Sigmoid colon (tissue), 7 donors: ENCODE results near the gene FGGY. TPM values are rescaled to one million over a fixed set of nuclear protein-coding genes. Genes with fewer than 3 reads are reported as not detected.

Source experiments
- DNase-seq: peaks from one replicate; pipeline ENCODE4 v3.0.0-alpha.2; 2019
- H3K27ac ChIP-seq, 4 donors: fragments of 200-600 bp; sonication (generic); one replicate each; pipeline ENCODE4 v1.5.1; 2016 to 2019; ENCODE audit warnings: mild to moderate bottlenecking in 1 of 4
- H3K27me3 ChIP-seq, 3 donors: fragments of 200-600 bp; sonication (generic); one replicate each; pipeline ENCODE4 v1.5.1; 2019; ENCODE audit warnings: mild to moderate bottlenecking in 1 of 3
- H3K36me3 ChIP-seq, 4 donors: fragments of 200-600 bp; sonication (generic); one replicate each; pipeline ENCODE4 v1.5.1; 2016 to 2019
- H3K4me1 ChIP-seq, 4 donors: fragments of 200-600 bp; sonication (generic); one replicate each; pipeline ENCODE4 v1.5.1; 2017 to 2019
- H3K4me3 ChIP-seq, 4 donors: fragments of 200-600 bp; sonication (generic); one replicate each; pipeline ENCODE4 v1.5.1; 2017 to 2019; ENCODE audit warnings: mild to moderate bottlenecking in 2 of 4, moderate library complexity in 1 of 4
- H3K9me3 ChIP-seq, 4 donors: fragments of 200-600 bp in 3 of 4; sonication (generic) in 3 of 4; one replicate each; pipeline versions ENCODE4 v1.5.1 to v1.6.1; 2013 to 2019
- CTCF ChIP-seq, 4 experiments: fragments of 450-650 bp in 3 of 4; fragments of 200-600 bp in 1 of 4; IDR thresholded peaks; one replicate each; pipeline ENCODE4 v1.5.1; 2016 to 2019; ENCODE audit warnings: antibody characterized with exemption in 4 of 4, mild to moderate bottlenecking in 3 of 4, moderate library complexity in 2 of 4
- EP300 ChIP-seq, 4 donors: sonication (generic); formaldehyde crosslinking; IDR thresholded peaks; one replicate each; pipeline ENCODE4 v1.6.1; 2017; ENCODE audit warnings: antibody characterized with exemption in 4 of 4
- POLR2A ChIP-seq, 2 donors: fragments of 450-650 bp; IDR thresholded peaks; one replicate each; pipeline ENCODE4 v1.6.1; 2016; ENCODE audit warnings: antibody characterized with exemption in 2 of 2, mild to moderate bottlenecking in 2 of 2, moderate library complexity in 2 of 2
- POLR2AphosphoS5 ChIP-seq, 4 donors: sonication (generic); formaldehyde crosslinking; IDR thresholded peaks; one replicate each; pipeline ENCODE4 v1.6.1; 2017; ENCODE audit warnings: antibody characterized with exemption in 4 of 4
- whole genome bisulfite sequencing, 2 donors: extraction: QIAGEN DNeasy Blood & Tissue Kit; methylation state at CpG; one replicate each; pipeline ENCODE4 v1.1.7; 2013; 5-methylcytosine and 5-hydroxymethylcytosine counted together
- intact Hi-C: fragments of 100-400 bp; cut with DNase I; formaldehyde crosslinking; loops from one replicate; pipeline ENCODE4 v1.15.1; 2023
- polyA plus RNA-seq, 3 donors: library from polyadenylated mRNA; stranded (reverse); fragments of 200-250 nt; gene quantifications; one replicate each; pipeline ENCODE4 v1.2.3, GENCODE V29; 2013
- total RNA-seq, 4 donors: library from RNA; depleted of rRNA; stranded (reverse); fragments of >200 nt; gene quantifications; one replicate each; pipeline ENCODE4 v1.1.0, GENCODE V29; 2016
- donor health status: healthy with polysubstance abuse.
- donor health status: Bipolar disorder and iron deficiency.
- donor health status: healthy.

The FGGY gene
- total and polyA plus RNA-seq, 7 donors, result 4.8 to 54.1 (median 20.5) TPM

- H3K27ac ChIP-seq, result no peak overlapping the region
- intact Hi-C loops, result no loop called here
These were observed 118.5 kb downstream of the FGGY start for GRCh38 chr1:59415286-59415850.

GRCh38 chr1:59415881-59416280 is 119.0 kb downstream of the FGGY start:
- Histone ChIP-seq H3K4me1 (peaks cover 0 to 24% (median 13%) of the 10 kb centered on the region in 4 donors), H3K36me3 (no peaks in the 10 kb centered on the region), H3K4me3 (no peak overlapping the region), H3K27me3 (no peaks in the 10 kb centered on the region), H3K9me3 (no peaks in the 10 kb centered on the region), H3K27ac (no peak overlapping the region)
- intact Hi-C loops, result no loop called here
- no peak for TF ChIP-seq POLR2A (IDR thresholded peaks at IDR 0.05)
- TF ChIP-seq EP300 (IDR thresholded peaks at IDR 0.05), result no peak
- no peak for DNase-seq

More at GRCh38 chr1:59415286-59415850, 118.5 kb downstream of the FGGY start:
- TF ChIP-seq EP300 (IDR thresholded peaks at IDR 0.05) (no peak), CTCF (IDR thresholded peaks at IDR 0.05) (no peak), POLR2AphosphoS5 (IDR thresholded peaks at IDR 0.05) (no peak), POLR2A (IDR thresholded peaks at IDR 0.05) (no peak)
- no peaks in the 10 kb centered on the region for H3K9me3 ChIP-seq
- no peak for DNase-seq
- no peaks in the 10 kb centered on the region for H3K27me3 ChIP-seq
- WGBS, 2 donors, result 97 to 98% methylated on average over 5 of the region's 5 CpGs
- H3K4me1 ChIP-seq, result peaks cover 0 to 18% (median 11%) of the 10 kb centered on the region in 4 donors
- H3K4me3 ChIP-seq, result no peak overlapping the region
- no peaks in the 10 kb centered on the region for H3K36me3 ChIP-seq

- H3K27ac ChIP-seq, result no peak overlapping the region
- peaks cover 0 to 39% (median 27%) of the 10 kb centered on the region in 4 donors for H3K4me1 ChIP-seq
- no peaks in the 10 kb centered on the region for H3K27me3 ChIP-seq
- H3K4me3 ChIP-seq, result no peak overlapping the region
- no peaks in the 10 kb centered on the region for H3K9me3 ChIP-seq
- intact Hi-C loops, result no loop called here
- H3K36me3 ChIP-seq, result no peaks in the 10 kb centered on the region
- DNase-seq, result no peak
- TF ChIP-seq POLR2AphosphoS5 (IDR thresholded peaks at IDR 0.05), result no peak
- TF ChIP-seq POLR2A (IDR thresholded peaks at IDR 0.05), result no peak
- TF ChIP-seq EP300 (IDR thresholded peaks at IDR 0.05), result no peak
- TF ChIP-seq CTCF (IDR thresholded peaks at IDR 0.05), result no peak
These were observed 120.5 kb downstream of the FGGY start for GRCh38 chr1:59417406-59417805.

GRCh38 chr1:59418363-59419144 is 121.7 kb downstream of the FGGY start:
- intact Hi-C loops, result no loop called here
- no peak for DNase-seq
- H3K9me3 ChIP-seq, result no peaks in the 10 kb centered on the region
- H3K27ac ChIP-seq, result no peak overlapping the region
- 82 to 90% methylated on average over 6 of the region's 6 CpGs for WGBS, 2 donors
- H3K27me3 ChIP-seq, result no peaks in the 10 kb centered on the region
- H3K4me3 ChIP-seq, result no peak overlapping the region
- H3K4me1 ChIP-seq, result peaks cover 0 to 50% (median 39%) of the 10 kb centered on the region in 4 donors
- TF ChIP-seq POLR2AphosphoS5 (IDR thresholded peaks at IDR 0.05) (no peak), EP300 (IDR thresholded peaks at IDR 0.05) (no peak), CTCF (IDR thresholded peaks at IDR 0.05) (no peak), POLR2A (IDR thresholded peaks at IDR 0.05) (no peak)
- no peaks in the 10 kb centered on the region for H3K36me3 ChIP-seq

GRCh38 chr1:59419361-59420140 is 122.7 kb downstream of the FGGY start:
- no peaks in the 10 kb centered on the region for H3K9me3 ChIP-seq
- DNase-seq, result no peak
- 86 to 96% methylated on average over 6 of the region's 6 CpGs for WGBS, 2 donors
- no peak for TF ChIP-seq POLR2AphosphoS5 (IDR thresholded peaks at IDR 0.05)
- no peak for TF ChIP-seq POLR2A (IDR thresholded peaks at IDR 0.05)
- intact Hi-C loops, result no loop called here
- no peaks in the 10 kb centered on the region for H3K27me3 ChIP-seq
- peaks cover 0 to 52% (median 39%) of the 10 kb centered on the region in 4 donors for H3K4me1 ChIP-seq
- H3K27ac ChIP-seq, result no peak overlapping the region
- no peaks in the 10 kb centered on the region for H3K36me3 ChIP-seq
- H3K4me3 ChIP-seq, result no peak overlapping the region
